Left renal cortex interstitium (tissue), 4 donors: ENCODE data around the gene HPSE2. TPM values are rescaled to one million over a fixed set of nuclear protein-coding genes. Genes with fewer than 3 reads are reported as not detected.

Experiments used
- DNase-seq, 4 donors: peaks; one replicate each; pipeline ENCODE4 v3.0.0-alpha.2; 2013; ENCODE audit warnings: low read depth in 4 of 4, low spot score in 2 of 4, missing footprints in 1 of 4
- polyA plus RNA-seq, 4 donors: library from polyadenylated mRNA; unstranded; fragments of 120-200 nt; gene quantifications; one replicate each; pipeline ENCODE4 v1.2.1, GENCODE V29; 2013; ENCODE audit not compliant: insufficient read length in 4 of 4

The HPSE2 gene
- polyA plus RNA-seq, 4 donors = 0.98 to 1.8 (median 1.3) TPM

- DNase-seq = no peak
Observed at GRCh38 chr10:98478430-98479222, 757.0 kb downstream of the HPSE2 start.

GRCh38 chr10:98477861-98478260 is 757.8 kb downstream of the HPSE2 start:
- no peak for DNase-seq

- no peak for DNase-seq
Observed at GRCh38 chr10:98474628-98475027, 761.0 kb downstream of the HPSE2 start.

- DNase-seq = no peak
Observed at GRCh38 chr10:98472196-98472595, 763.5 kb downstream of the HPSE2 start.

GRCh38 chr10:98470850-98471249 is 764.8 kb downstream of the HPSE2 start:
- no peak for DNase-seq

GRCh38 chr10:98469001-98469931 is 766.4 kb downstream of the HPSE2 start:
- no peak for DNase-seq

GRCh38 chr10:98467506-98468318 is 767.9 kb downstream of the HPSE2 start:
- peak in 2 of 4 donors; percentile 77 to 82 for DNase-seq

GRCh38 chr10:98466861-98467505 is 768.7 kb downstream of the HPSE2 start:
- no peak for DNase-seq

- DNase-seq = no peak
Observed at GRCh38 chr10:98465866-98466265, 769.8 kb downstream of the HPSE2 start.

- no peak for DNase-seq
Observed at GRCh38 chr10:98463976-98464754, 771.5 kb downstream of the HPSE2 start.

GRCh38 chr10:98463016-98463415 is 772.6 kb downstream of the HPSE2 start:
- DNase-seq = no peak

GRCh38 chr10:98461500-98461842 is 774.2 kb downstream of the HPSE2 start:
- DNase-seq = no peak

- DNase-seq = no peak
Observed at GRCh38 chr10:98460837-98461499, 774.7 kb downstream of the HPSE2 start.

- no peak for DNase-seq
Observed at GRCh38 chr10:98458809-98459784, 776.6 kb downstream of the HPSE2 start.

GRCh38 chr10:98457721-98458120 is 777.9 kb downstream of the HPSE2 start:
- no peak for DNase-seq

GRCh38 chr10:98456686-98457482 is 778.8 kb downstream of the HPSE2 start:
- no peak for DNase-seq

- no peak for DNase-seq
Observed at GRCh38 chr10:98456043-98456570, 779.5 kb downstream of the HPSE2 start.
